Stimulated activated CD8-positive, alpha-beta memory T cell treated with anti-CD3 and anti-CD28 coated beads, Interleukin-4, amount 100 ng/mL, for 4 hours (primary cell): Measurements from ENCODE around the gene IGSF9B.

Experiments
- DNase-seq, 2 donors: peaks; one replicate each; pipeline ENCODE4 v3.0.0-alpha.2; 2020; ENCODE audit warnings: low read depth in 2 of 2, low spot score in 1 of 2

Gene IGSF9B

DNA sequence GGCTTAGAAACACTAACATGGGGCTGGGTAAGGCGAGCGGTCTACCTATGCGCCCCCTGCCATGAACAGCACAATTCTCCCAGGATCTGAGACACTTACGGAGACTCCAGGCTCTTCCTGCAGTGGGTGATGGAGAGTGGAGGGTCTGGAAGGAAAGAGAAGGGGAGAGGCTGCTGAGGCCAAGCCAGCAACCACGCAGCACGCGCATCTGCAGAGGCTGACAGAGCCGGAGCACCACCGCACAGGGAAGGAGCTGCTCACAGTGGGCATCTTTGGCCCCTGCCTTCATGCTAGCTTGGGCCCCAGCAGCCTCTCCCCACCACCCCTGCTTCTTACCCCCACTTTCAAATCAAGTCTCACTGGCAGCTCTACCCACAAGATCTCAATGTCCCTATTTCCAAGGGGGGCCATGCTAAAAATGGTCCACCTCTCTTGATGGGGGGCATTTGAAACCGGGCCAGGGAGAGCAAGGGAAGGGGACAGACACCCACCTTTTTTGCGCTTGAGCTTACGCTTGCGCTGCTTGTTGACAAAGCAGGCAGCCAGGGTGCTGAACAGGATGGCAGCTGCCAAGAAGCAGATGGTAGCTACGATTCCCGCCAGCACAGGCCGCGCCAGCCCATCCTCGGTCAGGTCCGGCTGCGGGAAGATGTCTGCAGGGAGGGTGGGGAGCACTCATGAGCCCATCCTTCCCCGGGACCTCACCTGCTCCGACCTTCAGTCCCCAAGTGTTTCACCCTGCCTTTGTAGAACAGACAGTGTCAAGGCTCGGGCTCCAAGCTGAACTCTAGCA is 34.5 kb downstream of the IGSF9B start:
- DNase-seq: no peak

DNA sequence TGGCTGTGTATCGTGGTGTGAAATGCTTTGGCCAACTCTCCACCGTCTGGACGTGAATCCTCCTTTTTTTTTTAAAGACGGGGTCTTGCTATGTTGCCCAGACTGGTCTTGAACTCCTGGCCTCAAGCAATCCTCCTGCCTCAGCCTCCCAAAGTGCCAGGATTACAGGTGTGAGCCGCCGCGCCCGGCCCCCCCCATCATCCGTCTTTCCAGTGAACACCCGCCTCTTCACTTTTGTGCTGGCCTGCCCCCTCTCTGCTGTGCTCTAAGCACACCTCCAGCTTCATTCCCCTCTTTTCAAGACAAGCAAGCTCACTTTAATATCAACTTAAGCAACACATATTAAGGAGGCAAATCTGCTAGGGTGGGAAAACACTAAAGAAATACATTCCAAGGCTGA is 35.3 kb downstream of the IGSF9B start:
- DNase-seq: no peak

DNA sequence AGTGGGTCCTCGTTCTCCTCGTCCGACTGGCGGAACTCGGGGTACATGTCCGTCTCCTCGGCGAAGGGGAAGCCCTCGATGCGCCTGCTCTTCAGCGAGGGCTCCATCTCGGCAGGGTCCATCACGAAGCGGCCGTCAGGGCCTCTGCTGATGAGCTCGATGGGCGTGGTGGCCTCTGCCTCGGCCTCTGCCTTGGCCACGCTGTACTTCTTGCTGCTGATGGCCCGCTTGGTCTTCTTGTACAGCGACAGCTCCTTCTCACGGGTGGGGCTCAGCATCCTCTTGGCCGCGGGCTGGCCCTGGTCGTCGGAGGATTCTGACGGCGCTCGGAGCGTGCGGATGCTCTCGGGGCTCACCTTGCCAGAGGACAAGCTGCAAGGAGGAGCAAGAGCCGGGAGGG is 35.7 kb downstream of the IGSF9B start:
- DNase-seq: no peak

DNA sequence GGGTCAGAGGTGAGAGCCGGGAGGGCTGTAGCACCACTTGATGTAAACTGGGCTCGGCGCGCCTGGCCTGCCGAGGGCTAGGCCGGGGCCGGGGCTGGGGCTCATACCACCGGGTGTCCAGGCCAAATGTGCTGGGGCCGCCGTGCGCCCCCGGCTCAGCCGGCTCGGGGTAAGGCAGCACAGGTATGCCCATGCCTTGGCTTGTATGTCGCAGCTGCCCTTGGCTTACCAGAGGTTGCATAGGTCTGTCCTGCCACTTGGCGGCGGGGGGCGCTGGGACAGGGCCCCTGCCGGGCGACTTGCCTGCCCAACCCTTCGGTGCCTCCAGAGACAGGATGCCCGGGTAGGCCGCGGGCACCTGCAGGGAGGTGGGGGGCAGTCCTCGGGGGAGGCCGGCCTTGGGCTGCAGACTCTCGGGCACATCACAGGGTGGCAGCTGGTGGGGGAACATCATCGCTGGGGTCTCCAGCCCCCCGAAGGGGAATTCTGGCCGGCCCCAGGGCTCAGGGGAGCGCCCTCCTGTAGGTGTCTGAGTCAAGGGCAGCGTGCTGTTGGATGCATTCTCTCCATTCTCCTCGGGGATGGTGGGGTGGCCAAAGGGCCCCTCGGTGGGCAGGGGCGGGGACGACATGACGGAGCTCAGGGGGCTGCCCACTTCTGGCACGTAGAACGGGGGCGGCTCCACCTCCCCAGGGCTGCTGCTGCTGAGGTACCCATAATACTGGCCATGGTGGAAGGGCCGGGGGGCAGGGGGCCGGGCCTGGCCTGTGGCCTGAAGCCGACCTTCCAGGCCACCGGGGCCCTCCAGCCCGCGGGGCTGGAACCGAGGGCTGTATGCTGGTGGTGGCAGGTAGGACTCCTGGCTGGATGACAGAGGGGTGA is 36.4 kb downstream of the IGSF9B start:
- no peak for DNase-seq

DNA sequence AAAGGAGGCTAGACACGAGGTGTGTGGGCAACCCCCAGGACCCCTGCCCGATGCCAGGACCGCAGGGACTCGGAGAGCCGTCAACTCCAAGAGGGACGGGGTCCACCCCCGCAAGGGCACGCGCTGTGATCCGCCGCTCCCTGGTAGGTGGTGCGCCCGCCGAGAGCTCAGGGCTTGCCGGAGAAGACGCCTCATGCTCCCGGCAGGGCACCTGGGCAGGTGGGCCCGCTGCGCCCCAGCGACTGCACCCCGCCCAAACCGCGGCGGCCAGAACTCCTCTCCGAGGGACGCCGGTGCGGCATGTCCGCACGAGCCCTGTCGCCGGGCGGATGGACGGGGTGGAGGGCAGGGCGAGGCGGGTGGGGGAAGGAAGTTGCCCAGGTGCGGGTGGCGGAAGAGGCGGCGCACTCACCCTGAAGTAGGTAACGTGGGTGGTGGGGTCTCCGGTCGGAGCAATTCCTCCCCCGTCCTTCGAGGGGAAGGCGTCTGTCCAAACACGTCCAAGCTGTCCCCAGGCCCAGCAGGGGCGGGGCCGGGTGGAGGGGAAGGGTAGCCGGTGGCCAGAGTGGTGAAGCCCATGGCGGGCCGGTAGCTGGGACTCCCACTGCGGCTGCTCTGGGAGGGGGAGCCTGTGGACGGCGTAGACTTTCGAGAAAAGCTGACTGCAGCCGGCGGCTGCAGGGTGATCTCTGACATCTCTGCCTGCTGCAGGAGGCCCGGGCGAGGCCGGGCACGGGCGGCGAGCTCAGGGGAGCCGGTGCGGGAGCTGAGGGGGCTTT is 37.2 kb downstream of the IGSF9B start:
- no peak for DNase-seq

DNA sequence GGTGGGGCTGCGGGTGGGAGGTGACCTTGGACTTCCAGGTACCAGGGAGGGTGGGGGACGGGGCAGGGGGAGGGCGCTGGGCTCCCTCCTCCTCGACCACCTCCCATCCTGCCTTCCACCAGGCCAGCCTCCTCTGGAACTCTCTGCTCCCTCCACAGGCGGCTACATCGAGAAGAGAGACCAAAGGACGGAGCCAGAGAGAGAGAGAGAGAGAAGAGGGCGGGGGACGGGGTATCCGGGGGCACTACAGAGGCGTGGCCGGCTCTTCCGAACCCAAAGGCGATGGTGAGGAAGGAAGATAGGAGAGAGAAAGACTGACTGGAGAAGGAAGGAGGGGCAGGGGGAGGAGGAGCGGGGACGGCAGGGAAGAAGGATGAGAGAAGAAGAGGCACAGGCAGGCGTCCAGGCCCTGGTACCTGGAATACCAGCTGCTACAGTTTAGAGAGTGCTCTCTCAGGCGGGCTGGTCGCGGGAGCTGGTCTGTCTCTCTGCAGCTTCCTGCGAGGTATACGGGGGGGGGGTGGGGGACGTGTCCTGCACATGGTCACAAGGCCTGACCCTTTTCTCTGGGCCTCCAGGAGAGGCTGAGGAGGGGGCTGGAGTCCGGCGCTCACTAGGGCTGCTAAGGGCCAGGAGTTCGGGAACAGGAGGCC is 38.0 kb downstream of the IGSF9B start:
- DNase-seq: no peak

DNA sequence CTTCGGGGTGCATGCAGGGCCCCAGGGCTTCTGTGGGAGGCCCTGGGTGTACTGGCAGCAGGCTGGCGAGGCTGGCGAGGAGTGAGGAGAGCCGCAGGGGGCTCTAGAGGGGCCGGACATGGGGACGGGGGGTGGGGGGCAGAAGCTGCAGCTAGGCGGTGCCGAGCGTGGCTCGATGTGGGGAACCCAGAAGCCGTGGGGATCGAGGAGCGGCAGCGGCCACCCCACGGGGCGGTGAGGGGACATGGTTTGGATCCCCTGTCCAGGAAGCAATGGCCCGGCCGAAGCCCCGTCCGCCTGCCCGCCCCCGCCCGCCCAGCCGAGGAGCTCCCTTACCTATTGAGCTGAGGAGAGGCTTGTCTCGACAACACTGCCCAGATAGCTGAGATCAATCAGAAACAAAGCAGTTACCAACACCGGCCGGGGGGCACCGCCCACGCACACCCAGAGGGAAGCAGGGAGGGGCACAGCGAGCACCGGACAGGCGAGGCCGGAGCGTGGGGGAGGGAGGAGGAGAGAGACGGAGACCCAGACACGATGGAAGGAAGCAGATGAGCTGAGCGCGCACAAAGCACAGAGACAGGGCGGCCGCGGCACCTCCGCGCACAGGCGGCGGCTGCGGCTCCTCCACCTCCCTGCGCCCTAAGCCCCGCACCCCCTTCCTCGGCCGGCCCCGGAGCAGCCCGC is 38.7 kb downstream of the IGSF9B start:
- no peak for DNase-seq

DNA sequence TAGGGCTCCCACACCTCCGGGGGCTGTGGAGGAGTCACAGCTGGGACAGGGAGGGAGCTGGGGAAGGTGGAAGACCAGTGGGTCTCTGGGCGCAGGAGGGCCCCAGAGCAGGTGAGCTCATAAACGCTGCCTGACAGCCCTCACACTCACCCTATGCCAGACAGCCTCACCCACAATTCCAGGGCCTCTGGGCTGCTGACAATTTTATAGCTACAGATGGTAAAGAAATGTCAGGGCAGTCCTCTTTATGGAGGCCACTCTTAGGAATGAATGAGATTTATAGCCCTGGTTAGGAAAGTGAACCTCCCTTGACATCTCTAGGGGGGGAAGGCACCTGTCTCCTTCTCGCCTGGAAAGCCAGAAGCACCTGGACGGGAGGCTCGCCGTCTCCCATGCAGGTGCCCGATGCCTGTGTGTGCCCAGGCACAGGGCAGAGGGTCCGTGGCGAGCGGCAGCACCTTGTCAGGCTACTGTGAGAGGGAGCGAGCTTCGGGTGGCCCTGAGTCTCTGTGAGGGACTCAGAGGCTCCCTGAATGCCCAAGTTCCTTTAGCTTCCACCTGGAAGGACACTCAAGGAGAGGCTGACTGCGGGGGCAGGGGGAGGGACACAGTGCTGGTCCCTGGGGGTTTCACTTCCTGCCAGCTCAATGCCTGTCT is 39.9 kb downstream of the IGSF9B start:
- DNase-seq: no peak

DNA sequence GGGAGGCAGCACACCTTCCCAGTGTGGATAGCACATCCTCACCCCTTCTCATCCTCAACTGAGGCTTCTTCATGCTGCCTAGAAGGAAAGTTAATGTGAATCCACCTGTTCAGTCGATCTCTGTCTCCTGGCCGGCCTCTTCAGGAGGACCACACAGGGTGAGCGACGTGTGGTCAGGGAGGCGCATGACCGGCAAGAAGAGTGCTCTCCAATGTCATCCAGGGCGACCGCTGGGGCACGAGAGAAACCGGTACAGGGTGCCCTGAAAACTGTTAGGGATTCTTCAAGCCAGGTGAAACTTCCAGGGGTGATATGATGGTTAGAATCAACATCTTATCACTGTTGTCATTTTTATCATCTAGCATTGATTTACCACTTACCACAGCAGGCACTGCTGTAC is 43.0 kb downstream of the IGSF9B start:
- no peak for DNase-seq

DNA sequence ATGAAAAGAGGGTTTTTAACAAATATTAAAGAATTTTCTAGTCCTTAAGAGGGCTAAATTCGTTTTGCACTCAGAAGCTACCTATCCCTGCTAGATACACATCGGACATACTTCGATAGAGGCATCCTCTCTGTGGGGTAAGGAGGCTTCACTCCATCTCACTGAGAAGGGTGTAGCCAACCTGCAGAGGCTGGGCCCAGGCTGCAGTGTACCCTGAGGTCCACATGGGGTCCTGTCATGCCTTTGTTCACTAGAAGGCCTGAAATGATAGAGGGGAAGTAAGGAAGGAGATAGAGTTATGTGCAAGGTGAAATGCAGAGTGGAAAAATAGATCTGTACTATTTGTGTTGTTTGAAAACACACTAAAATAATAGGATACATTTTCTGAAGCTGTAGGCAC is 45.6 kb downstream of the IGSF9B start:
- no peak for DNase-seq

DNA sequence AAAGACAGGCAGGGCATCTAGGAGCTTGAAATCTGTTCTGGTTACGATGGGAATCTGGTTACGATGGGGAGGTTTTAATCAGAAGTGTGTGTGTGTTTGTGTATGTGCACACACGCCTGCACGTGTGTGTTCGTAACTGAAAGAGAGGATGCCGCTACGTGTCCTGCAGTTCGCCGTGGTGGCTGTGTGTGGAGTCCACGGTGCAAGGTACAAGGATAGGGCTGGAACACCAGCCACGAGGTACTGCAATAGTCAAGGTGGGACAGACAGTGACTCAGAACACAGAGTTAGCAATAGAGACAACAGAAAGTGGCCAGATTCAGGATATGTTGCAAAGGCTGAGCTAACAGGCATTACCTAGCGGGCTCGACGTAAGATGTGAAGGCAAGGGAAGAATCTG is 46.7 kb downstream of the IGSF9B start:
- DNase-seq: no peak

DNA sequence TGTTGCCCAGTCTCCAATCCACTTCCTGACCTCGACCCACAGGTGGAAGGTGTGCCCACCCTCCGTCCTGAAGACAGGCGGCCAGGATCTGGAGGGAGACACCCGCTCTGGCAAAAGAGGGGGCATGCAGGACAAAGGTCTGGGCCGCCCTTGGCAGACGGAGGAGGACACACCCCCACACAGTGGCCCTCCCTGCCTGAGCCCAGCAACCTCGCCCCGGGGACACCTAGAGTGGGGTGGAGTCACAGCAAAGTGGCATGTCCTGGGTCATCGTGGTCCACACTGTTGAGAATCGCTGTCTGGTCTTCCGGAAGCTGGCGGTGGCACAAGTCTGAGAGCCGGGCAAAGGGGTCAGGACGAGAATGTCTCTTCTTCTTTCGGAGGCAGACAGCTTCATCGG is 47.9 kb downstream of the IGSF9B start:
- DNase-seq: no peak

DNA sequence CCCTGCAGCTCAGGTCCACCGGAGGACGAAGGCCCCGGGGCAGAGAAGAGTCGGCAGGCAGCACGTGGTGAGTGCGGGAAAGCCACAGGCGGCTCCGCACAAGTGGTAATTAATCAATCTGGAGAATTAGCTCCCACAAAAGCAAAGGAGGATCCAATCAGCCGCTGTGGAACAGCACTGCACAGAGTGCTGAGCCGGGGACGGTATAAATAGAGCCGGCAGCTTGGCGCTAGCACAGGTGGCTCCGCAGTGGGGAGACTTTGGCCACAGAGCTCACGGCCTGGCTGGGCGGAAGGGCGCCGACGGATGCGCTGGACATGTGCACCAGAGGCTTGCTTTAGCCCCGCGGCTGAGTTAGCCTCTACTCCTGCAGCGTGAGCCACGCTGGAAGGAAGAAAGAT is 48.9 kb downstream of the IGSF9B start:
- no peak for DNase-seq

DNA sequence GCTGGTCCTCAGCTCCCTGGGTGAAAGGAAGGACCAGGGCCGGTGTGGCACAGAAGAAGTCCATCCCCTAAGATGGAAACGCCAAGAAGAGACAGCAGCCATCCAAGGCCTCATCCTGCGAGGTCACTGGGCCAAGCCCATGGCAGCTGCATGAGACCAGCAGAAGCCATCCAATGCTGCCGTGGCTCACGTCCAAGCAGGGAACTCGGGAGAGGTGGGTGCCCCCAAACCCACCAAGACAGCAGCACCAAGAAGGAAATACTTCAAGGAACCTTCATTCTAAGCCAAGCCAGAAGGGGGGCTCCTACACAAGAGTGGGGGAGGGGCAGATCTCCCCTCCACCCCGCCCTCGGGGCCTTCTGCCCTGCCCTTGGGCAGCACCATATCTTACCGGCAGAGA is 49.6 kb downstream of the IGSF9B start:
- DNase-seq: no peak

DNA sequence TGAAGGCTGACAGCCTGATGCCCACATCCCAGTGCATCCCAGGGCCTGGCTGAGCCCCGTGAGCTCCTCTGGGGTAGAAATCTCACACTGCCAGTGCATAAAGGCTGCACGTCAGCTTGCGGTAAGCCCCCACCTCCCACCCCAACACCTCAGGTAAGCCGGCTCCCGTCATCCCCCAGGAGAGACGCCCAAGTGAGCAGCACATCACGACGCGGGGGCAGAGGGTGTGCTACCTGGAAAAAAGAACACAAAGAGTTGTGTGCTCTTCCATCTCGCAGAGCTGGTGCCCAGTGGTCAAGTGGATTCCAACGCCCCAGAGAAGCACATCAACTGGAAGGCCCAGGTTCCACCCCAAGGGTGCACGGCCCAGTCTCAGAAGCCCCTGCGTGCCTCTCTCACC is 50.0 kb downstream of the IGSF9B start:
- DNase-seq: no peak

DNA sequence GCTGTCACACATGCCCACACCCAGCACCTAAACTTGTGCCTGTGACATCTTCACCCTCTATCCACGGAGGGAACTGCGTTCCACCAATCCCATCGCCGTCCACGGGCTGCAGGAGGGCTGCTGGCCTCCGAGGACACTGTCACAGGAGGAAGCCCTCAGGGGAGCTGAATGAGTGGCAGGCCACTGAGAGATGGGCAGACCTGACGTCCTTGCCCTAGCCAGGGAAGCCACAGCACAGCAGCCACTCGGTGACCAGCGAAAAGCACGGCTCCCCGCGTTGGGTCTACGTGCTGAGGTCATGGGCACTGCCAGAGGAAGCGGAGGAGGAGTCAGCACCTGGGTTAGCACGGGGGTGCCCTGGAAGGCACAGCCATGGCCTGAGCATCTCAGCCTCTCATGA is 50.5 kb downstream of the IGSF9B start:
- DNase-seq: no peak

DNA sequence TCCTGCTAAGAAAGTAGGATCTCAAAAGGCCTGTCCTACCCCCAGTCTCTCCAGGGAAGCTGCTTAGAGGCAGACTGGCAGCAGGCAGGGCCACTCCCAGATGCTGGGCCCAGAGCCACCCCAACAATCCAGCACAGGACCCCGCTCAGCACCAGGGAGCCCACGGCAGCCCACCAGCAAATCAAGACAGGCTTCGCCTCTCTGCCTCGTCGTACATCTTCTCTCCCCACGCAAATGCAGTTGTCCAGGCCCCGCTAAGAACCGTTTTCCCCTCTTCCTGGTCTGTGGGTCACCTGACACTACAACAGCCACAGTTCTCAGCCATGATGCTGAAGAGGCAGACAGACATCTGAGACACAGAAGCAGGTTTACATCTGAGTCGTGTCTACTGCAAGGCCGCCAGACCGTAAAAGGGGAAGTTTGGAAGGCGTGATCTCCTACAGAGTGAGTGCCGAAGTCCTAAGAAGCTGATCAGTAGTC is 51.1 kb downstream of the IGSF9B start:
- DNase-seq: no peak

DNA sequence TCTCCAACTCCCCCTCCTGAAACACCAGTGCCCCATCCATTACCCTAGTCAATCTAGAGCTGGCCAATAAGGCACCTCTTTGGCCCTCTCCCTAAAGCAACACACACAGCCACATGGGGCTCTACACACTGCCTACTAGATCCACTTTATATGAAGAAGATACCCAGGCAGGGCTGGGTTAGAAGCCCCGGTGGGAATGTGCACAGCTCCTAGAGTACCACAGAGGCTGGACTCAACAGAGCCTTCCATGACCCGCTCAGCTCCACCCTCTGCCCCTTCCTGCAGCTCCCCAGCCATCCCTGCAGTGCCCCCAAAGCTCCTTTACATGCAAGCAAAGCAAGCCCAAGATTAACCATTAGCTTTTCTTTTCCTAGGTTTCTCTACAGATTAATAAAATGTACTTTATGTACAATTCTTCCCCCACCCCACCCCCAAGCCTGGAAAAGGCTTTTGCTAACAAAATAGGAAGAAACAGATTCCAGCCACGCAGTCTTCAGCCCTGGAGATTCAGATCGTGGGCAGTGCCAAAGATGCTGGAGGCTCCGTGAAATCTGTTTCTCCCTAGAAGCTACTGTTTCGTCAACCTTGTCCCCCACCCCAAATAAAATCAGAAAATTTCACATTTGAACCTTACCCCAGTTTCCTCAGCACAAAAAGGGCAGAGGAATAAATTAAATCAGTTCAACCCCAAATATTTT is 51.8 kb downstream of the IGSF9B start:
- no peak for DNase-seq
